HepG2 (cell line): Measurements from ENCODE around the gene PEPD. TPM values are rescaled to one million over a fixed set of nuclear protein-coding genes. Genes with fewer than 3 reads are reported as not detected.

Source experiments
- ATF1 ChIP-seq: IDR thresholded peaks from 2 replicates; pipeline ENCODE4 v1.6.1; 2016; ENCODE audit warnings: mild to moderate bottlenecking, control low read depth
- DNMT1 ChIP-seq: sonication (generic); formaldehyde crosslinking; IDR thresholded peaks from 2 replicates; pipeline ENCODE4 v1.5.1; 2020; ENCODE audit warnings: mild to moderate bottlenecking, missing genetic modification reagents
- DPF2 ChIP-seq: sonication (generic); formaldehyde crosslinking; IDR thresholded peaks from 2 replicates; pipeline ENCODE4 v1.4.0; 2020; ENCODE audit warnings: mild to moderate bottlenecking, low read depth, missing genetic modification reagents, borderline replicate concordance
- ERF ChIP-seq: IDR thresholded peaks from 2 replicates; pipeline ENCODE4 v1.6.1; 2018; ENCODE audit warnings: missing biosample characterization, missing genetic modification reagents
- GMEB1 ChIP-seq: sonication (generic); formaldehyde crosslinking; IDR thresholded peaks from 2 replicates; pipeline ENCODE4 v1.5.1; 2020; ENCODE audit warnings: missing genetic modification reagents, mild to moderate bottlenecking, borderline replicate concordance
- HCFC1 ChIP-seq: fragments of 150-350 bp; IDR thresholded peaks from 2 replicates; pipeline ENCODE4 v1.6.1; 2014; ENCODE audit warnings: low read depth, low read length
- KLF16 ChIP-seq, 2 experiments: sonication (generic) in 1 of 2; formaldehyde crosslinking in 1 of 2; IDR thresholded peaks; 2 replicates each; pipeline versions ENCODE4 v1.6.1 to v1.8.0; 2016 to 2023; ENCODE audit warnings: missing genetic modification reagents in 2 of 2, missing compliant biosample characterization in 1 of 2
- RXRB ChIP-seq: IDR thresholded peaks from 2 replicates; pipeline ENCODE4 v1.6.1; 2016; ENCODE audit warnings: borderline replicate concordance, missing genetic modification reagents, missing compliant biosample characterization
- SAP130 ChIP-seq: IDR thresholded peaks from 2 replicates; pipeline ENCODE4 v1.6.1; 2016; ENCODE audit warnings: low read depth
- THAP7 ChIP-seq: sonication (generic); formaldehyde crosslinking; IDR thresholded peaks from 2 replicates; pipeline ENCODE4 v1.8.1; 2023; ENCODE audit warnings: mild to moderate bottlenecking, missing genetic modification reagents
- THYN1 ChIP-seq: sonication (generic); formaldehyde crosslinking; IDR thresholded peaks from 2 replicates; pipeline ENCODE4 v1.8.1; 2023; ENCODE audit warnings: low read depth, mild to moderate bottlenecking, moderate library complexity, missing genetic modification reagents, borderline replicate concordance
- ZEB1 ChIP-seq: IDR thresholded peaks from 2 replicates; pipeline ENCODE4 v1.6.1; 2012; ENCODE audit warnings: mild to moderate bottlenecking, low read depth, inconsistent platforms; ENCODE audit not compliant: insufficient replicate concordance
- ZFP36L2 ChIP-seq: sonication (generic); formaldehyde crosslinking; IDR thresholded peaks from 2 replicates; pipeline ENCODE4 v1.4.0; 2020; ENCODE audit warnings: missing genetic modification reagents
- ZNF17 ChIP-seq: sonication (generic); formaldehyde crosslinking; IDR thresholded peaks from 2 replicates; pipeline ENCODE4 v1.5.0; 2020; ENCODE audit warnings: mild to moderate bottlenecking, missing genetic modification reagents
- ZNF180 ChIP-seq: sonication (generic); formaldehyde crosslinking; IDR thresholded peaks from 2 replicates; pipeline ENCODE4 v1.4.0; 2020; ENCODE audit warnings: low read depth, missing genetic modification reagents, borderline replicate concordance
- ZNF430 ChIP-seq: sonication (generic); formaldehyde crosslinking; IDR thresholded peaks from 2 replicates; pipeline ENCODE4 v1.9.0; 2021; ENCODE audit warnings: mild to moderate bottlenecking, missing genetic modification reagents
- ZNF609 ChIP-seq: sonication (generic); formaldehyde crosslinking; IDR thresholded peaks from 2 replicates; pipeline ENCODE4 v1.4.0; 2020; ENCODE audit warnings: mild to moderate bottlenecking, missing genetic modification reagents, borderline replicate concordance
- ZNF674 ChIP-seq: sonication (generic); formaldehyde crosslinking; IDR thresholded peaks from 2 replicates; pipeline ENCODE4 v1.5.0; 2020; ENCODE audit warnings: low read depth, mild to moderate bottlenecking, missing genetic modification reagents
- ZNF710 ChIP-seq: sonication (generic); formaldehyde crosslinking; IDR thresholded peaks from 2 replicates; pipeline ENCODE4 v1.5.0; 2020; ENCODE audit warnings: mild to moderate bottlenecking, missing genetic modification reagents, borderline replicate concordance
- ZSCAN25 ChIP-seq: sonication (generic); formaldehyde crosslinking; IDR thresholded peaks from 2 replicates; pipeline ENCODE4 v1.8.0; 2022; ENCODE audit warnings: mild to moderate bottlenecking, missing genetic modification reagents
- polyA plus RNA-seq, 8 experiments: library from polyadenylated mRNA; depleted of rRNA in 3 of 8; stranded (reverse) in 7 of 8; unstranded in 1 of 8; fragments of >200 nt; fragmentation: Illumina TruSeq in 4 of 8; extraction: Trizol in 4 of 8; gene quantifications; 2 replicates each; pipeline versions ENCODE4 v1.2.1 to v1.2.3, GENCODE V29; 2011 to 2016; ENCODE audit warnings: low read depth in 4 of 8, missing spikeins in 1 of 8, mixed read lengths in 1 of 8; ENCODE audit not compliant: insufficient read depth in 1 of 8
- total RNA-seq, 5 experiments: library from RNA; depleted of rRNA; stranded (reverse); fragments of >200 nt; fragmentation: Illumina TruSeq; extraction: Trizol; gene quantifications; 2 replicates each; pipeline ENCODE4 v1.2.3, GENCODE V29; 2016; ENCODE audit warnings: low read depth in 1 of 5

Gene PEPD
- total and polyA plus RNA-seq, 2 of the 13 experiments (the other 11 are each of a cell fraction or from before 2014, with no cell fraction given), result 60.7 to 75.1 TPM

- TF ChIP-seq DPF2 (peak; percentile 97), THYN1 (CRISPR knock-in tag) (no peak), ZNF674 (no peak), SAP130 (peak; percentile 92), RXRB (CRISPR knock-in tag) (peak; percentile 99), ZNF609 (peak; percentile 96), ZEB1 (no peak), ZFP36L2 (CRISPR knock-in tag) (no peak), ZNF17 (CRISPR knock-in tag) (no peak), GMEB1 (CRISPR knock-in tag) (peak; percentile 65), KLF16 (CRISPR knock-in tag; IDR thresholded peaks at IDR 0.05) (peak in 1 of 2 experiments; percentile 67; a peak in 2 of 4 replicates), THAP7 (CRISPR knock-in tag) (peak; percentile 26; the same call in 1 of the 2 replicates), ZNF710 (CRISPR knock-in tag) (peak; percentile 97), ZNF430 (CRISPR knock-in tag) (peak; percentile 94; the same call in 1 of the 2 replicates), ATF1 (CRISPR knock-in tag) (no peak), ZNF180 (no peak), ERF (CRISPR knock-in tag) (peak; percentile 98), DNMT1 (no peak), ZSCAN25 (CRISPR knock-in tag) (peak; percentile 78), HCFC1 (no peak)
Observed at GRCh38 chr19:33396701-33397535, 124.7 kb downstream of the PEPD start (continued).
